GM19397 (cell line): ENCODE data around the gene SMARCAL1.
"Not testable (repeated sequence)": the region's sequence is repeated elsewhere in the genome, so short reads cannot be mapped to it uniquely, and the experiment has no call there.

Experiments used
- ATAC-seq: cut with Tn5 transposase; IDR thresholded peaks from one replicate; pipeline ENCODE4 v1.9.1; 2021; ENCODE audit warnings: mild to moderate bottlenecking, moderate library complexity; ENCODE audit not compliant: unreplicated experiment

The SMARCAL1 gene

GRCh38 chr2:216412022-216412999 lies at the start of gene SMARCAL1:
Gene SMARCAL1 (plus strand): TSS chr2:216412484. CDS start chr2:216414705, 2,221 bp downstream.
- ATAC-seq: peak; percentile 92

GRCh38 chr2:216362730-216363129 lies 49.6 kb upstream of the SMARCAL1 start:
- no peak for ATAC-seq

- no peak for ATAC-seq
Measured at GRCh38 chr2:216363221-216363620, 49.1 kb upstream of the SMARCAL1 start.

GRCh38 chr2:216365518-216365917 lies 46.8 kb upstream of the SMARCAL1 start:
- no peak for ATAC-seq

- ATAC-seq: no peak
Measured at GRCh38 chr2:216366777-216367471, 45.4 kb upstream of the SMARCAL1 start.

GRCh38 chr2:216369821-216370220 lies 42.5 kb upstream of the SMARCAL1 start:
- no peak for ATAC-seq

GRCh38 chr2:216370961-216371712 lies 41.1 kb upstream of the SMARCAL1 start:
- ATAC-seq: no peak

GRCh38 chr2:216371721-216372702 lies 40.3 kb upstream of the SMARCAL1 start, which contains the start of gene MARCHF4:
Gene MARCHF4 (minus strand): TSS chr2:216372483. CDS start chr2:216370260, 2,223 bp downstream.
- ATAC-seq: no peak

- ATAC-seq: no peak
Measured at GRCh38 chr2:216372761-216373291, 39.5 kb upstream of the SMARCAL1 start.

- no peak for ATAC-seq
Measured at GRCh38 chr2:216373896-216374295, 38.4 kb upstream of the SMARCAL1 start.

GRCh38 chr2:216375286-216375685 lies 37.0 kb upstream of the SMARCAL1 start:
- no peak for ATAC-seq

GRCh38 chr2:216379977-216380376 lies 32.3 kb upstream of the SMARCAL1 start:
- ATAC-seq: no peak

GRCh38 chr2:216384409-216384808 lies 27.9 kb upstream of the SMARCAL1 start:
- not testable (repeated sequence) for ATAC-seq

- ATAC-seq: no peak
Measured at GRCh38 chr2:216385478-216385877, 26.8 kb upstream of the SMARCAL1 start.

GRCh38 chr2:216387262-216387661 lies 25.0 kb upstream of the SMARCAL1 start:
- ATAC-seq: no peak

GRCh38 chr2:216388046-216388884 lies 24.0 kb upstream of the SMARCAL1 start:
- ATAC-seq: no peak

- no peak for ATAC-seq
Measured at GRCh38 chr2:216389570-216389969, 22.7 kb upstream of the SMARCAL1 start.

GRCh38 chr2:216391401-216391800 lies 20.9 kb upstream of the SMARCAL1 start:
- ATAC-seq: no peak
